Activated effector memory CD4-positive, alpha-beta T cell treated with Interleukin-2 at 50 U/mL for 16 hours (primary cell): Measurements from ENCODE around the gene COL16A1.

Source experiments
- DNase-seq: peaks from one replicate; pipeline ENCODE4 v3.0.0-alpha.2; 2020

The COL16A1 gene

GRCh38 chr1:31663622-31664452 is 40.0 kb downstream of the COL16A1 start:
- peak; percentile 31 for DNase-seq

GRCh38 chr1:31662463-31662862 is 41.4 kb downstream of the COL16A1 start:
- no peak for DNase-seq

- no peak for DNase-seq
These were observed 42.0 kb downstream of the COL16A1 start for GRCh38 chr1:31661856-31662255.

GRCh38 chr1:31660871-31661455 is 42.9 kb downstream of the COL16A1 start:
- no peak for DNase-seq

GRCh38 chr1:31659889-31660288 is 43.9 kb downstream of the COL16A1 start:
- DNase-seq, result no peak

- DNase-seq, result no peak
These were observed 45.1 kb downstream of the COL16A1 start for GRCh38 chr1:31658721-31659120.

GRCh38 chr1:31657972-31658510 is 45.8 kb downstream of the COL16A1 start:
- no peak for DNase-seq

- DNase-seq, result no peak
These were observed 46.6 kb downstream of the COL16A1 start for GRCh38 chr1:31657020-31657804.

- no peak for DNase-seq
These were observed 48.1 kb downstream of the COL16A1 start for GRCh38 chr1:31655756-31656155.

- no peak for DNase-seq
These were observed 48.7 kb downstream of the COL16A1 start for GRCh38 chr1:31655104-31655503.

GRCh38 chr1:31654474-31654776 is 49.4 kb downstream of the COL16A1 start:
- no peak for DNase-seq

- no peak for DNase-seq
These were observed 49.9 kb downstream of the COL16A1 start for GRCh38 chr1:31653717-31654473.

GRCh38 chr1:31652891-31653499 is 50.8 kb downstream of the COL16A1 start:
- no peak for DNase-seq

- no peak for DNase-seq
These were observed 52.1 kb downstream of the COL16A1 start for GRCh38 chr1:31651766-31652165.

GRCh38 chr1:31651089-31651420 is 52.8 kb downstream of the COL16A1 start:
- DNase-seq, result no peak

- no peak for DNase-seq
These were observed 53.4 kb downstream of the COL16A1 start for GRCh38 chr1:31650161-31651088.

- DNase-seq, result no peak
These were observed 55.0 kb downstream of the COL16A1 start for GRCh38 chr1:31648641-31649357.

- no peak for DNase-seq
These were observed 55.6 kb downstream of the COL16A1 start for GRCh38 chr1:31648190-31648589.

GRCh38 chr1:31647106-31647505 is 56.7 kb downstream of the COL16A1 start:
- no peak for DNase-seq

GRCh38 chr1:31646259-31646960 is 57.4 kb downstream of the COL16A1 start:
- DNase-seq, result no peak
